ENCODE measurements around the gene YPEL3. TPM values are rescaled to one million over a fixed set of nuclear protein-coding genes. Genes with fewer than 3 reads are reported as not detected.
"Not testable (repeated sequence)": the region's sequence is repeated elsewhere in the genome, so short reads cannot be mapped to it uniquely, and the experiment has no call there.

YPEL3 gene
- total RNA-seq, 1 donor from 2014 or later = 93.6 TPM

DNA sequence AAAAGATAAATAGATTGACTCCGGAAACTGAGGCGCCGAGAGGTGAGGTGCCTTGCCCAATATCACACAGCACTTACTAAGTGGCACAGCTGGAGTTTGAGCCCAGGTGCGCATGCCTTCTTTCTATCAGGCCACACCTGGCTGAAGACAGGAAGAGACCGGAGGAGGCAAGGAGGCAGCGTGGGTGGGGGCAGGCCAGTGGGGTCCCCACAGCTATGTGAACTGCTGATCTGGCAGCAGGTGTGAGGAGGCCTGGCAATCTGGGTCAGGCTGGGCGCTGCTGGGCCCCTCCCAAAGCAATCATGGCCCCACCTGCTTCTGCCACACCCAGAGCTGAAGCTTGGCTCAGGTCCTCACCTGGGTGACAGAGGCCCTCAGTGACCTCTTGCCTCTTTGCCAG, 19.2 kb upstream of the YPEL3 start:
- H3K36me3 ChIP-seq = peaks cover 68% of the 10 kb centered on the region
- H3K27me3 ChIP-seq = no peaks in the 10 kb centered on the region
- no peaks in the 10 kb centered on the region for H3K9me3 ChIP-seq
- DNase-seq (peak; percentile 72), ATAC-seq (peak; percentile 73)
- intact Hi-C loops (cut with DNase I) = no loop called here
- TF ChIP-seq, protein P1, sequence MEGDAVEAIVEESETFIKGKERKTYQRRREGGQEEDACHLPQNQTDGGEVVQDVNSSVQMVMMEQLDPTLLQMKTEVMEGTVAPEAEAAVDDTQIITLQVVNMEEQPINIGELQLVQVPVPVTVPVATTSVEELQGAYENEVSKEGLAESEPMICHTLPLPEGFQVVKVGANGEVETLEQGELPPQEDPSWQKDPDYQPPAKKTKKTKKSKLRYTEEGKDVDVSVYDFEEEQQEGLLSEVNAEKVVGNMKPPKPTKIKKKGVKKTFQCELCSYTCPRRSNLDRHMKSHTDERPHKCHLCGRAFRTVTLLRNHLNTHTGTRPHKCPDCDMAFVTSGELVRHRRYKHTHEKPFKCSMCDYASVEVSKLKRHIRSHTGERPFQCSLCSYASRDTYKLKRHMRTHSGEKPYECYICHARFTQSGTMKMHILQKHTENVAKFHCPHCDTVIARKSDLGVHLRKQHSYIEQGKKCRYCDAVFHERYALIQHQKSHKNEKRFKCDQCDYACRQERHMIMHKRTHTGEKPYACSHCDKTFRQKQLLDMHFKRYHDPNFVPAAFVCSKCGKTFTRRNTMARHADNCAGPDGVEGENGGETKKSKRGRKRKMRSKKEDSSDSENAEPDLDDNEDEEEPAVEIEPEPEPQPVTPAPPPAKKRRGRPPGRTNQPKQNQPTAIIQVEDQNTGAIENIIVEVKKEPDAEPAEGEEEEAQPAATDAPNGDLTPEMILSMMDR (IDR thresholded peaks at IDR 0.05) = no peak
- no peak overlapping the region for H3K4me3 ChIP-seq
- H3K4me1 ChIP-seq = peaks cover 6% of the 10 kb centered on the region
- no peak overlapping the region for H3K27ac ChIP-seq

GRCh38 chr16:30114833-30115232, 18.8 kb upstream of the YPEL3 start:
- H3K4me3 ChIP-seq; H3K4me1 ChIP-seq; H3K27me3 ChIP-seq; H3K27ac ChIP-seq; ATAC-seq; intact Hi-C loops (cut with DNase I); H3K9me3 ChIP-seq; DNase-seq: not testable (repeated sequence)
- peaks cover 69% of the 10 kb centered on the region for H3K36me3 ChIP-seq

DNA sequence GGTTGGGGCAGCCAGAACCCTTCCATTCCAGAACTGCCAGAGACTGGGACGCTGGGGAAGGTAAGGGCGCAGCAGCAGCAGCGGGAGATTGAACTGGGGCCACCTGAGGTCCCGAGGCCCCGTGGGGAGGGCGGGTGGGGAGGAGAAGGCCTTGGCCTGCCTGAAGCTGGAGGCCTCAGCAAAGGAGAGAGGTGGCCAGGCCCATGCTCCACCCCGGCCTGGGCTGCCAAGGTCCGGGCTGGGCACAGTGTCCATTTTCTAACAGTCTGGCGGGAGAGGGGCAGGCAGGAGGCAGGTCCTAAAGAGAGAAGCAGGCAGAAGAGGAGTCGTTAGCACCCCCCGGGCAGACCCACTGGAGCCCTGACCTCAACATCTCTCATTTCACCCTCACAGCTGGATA, 18.4 kb upstream of the YPEL3 start:
- Histone ChIP-seq H3K36me3 (peaks cover 65% of the 10 kb centered on the region), H3K4me1 (peaks cover 6% of the 10 kb centered on the region), H3K27me3 (no peaks in the 10 kb centered on the region), H3K9me3 (no peaks in the 10 kb centered on the region), H3K27ac (no peak overlapping the region), H3K4me3 (no peak overlapping the region)
- TF ChIP-seq, protein P1 (IDR thresholded peaks at IDR 0.05) = no peak
- ATAC-seq = no peak
- intact Hi-C loops (cut with DNase I) = no loop called here
- no peak for DNase-seq

- ATAC-seq = no peak
- H3K27me3 ChIP-seq = no peaks in the 10 kb centered on the region
- no peak for DNase-seq
- intact Hi-C loops (cut with DNase I) = no loop called here
- H3K4me1 ChIP-seq = peaks cover 6% of the 10 kb centered on the region
- no peaks in the 10 kb centered on the region for H3K9me3 ChIP-seq
- no peak overlapping the region for H3K27ac ChIP-seq
- TF ChIP-seq, protein P1 (IDR thresholded peaks at IDR 0.05) = no peak
- H3K36me3 ChIP-seq = peaks cover 62% of the 10 kb centered on the region
- H3K4me3 ChIP-seq = no peak overlapping the region
Measured at GRCh38 chr16:30113711-30114333, 17.8 kb upstream of the YPEL3 start.

- H3K4me3 ChIP-seq = no peak within 1 kb of the TSS
- ATAC-seq (peak; percentile 16), DNase-seq (peak; percentile 70)
- peaks cover 60% of the 10 kb centered on the region for H3K36me3 ChIP-seq
- peaks cover 6% of the 10 kb centered on the region for H3K4me1 ChIP-seq
- no peaks in the 10 kb centered on the region for H3K9me3 ChIP-seq
- intact Hi-C loops (cut with DNase I) = no loop called here
- no peaks in the 10 kb centered on the region for H3K27me3 ChIP-seq
- TF ChIP-seq, protein P1 (IDR thresholded peaks at IDR 0.05) = no peak
- H3K27ac ChIP-seq = no peak within 1 kb of the TSS
Measured at GRCh38 chr16:30113031-30113710, 17.2 kb upstream of the YPEL3 start, which contains the start of gene GDPD3. TSS of gene GDPD3 (minus strand) at chr16:30113537. CDS start at chr16:30113478, 59 bp downstream.

All from upper lobe of right lung (tissue), 1 donor.